GM18868 (cell line): ENCODE measurements around the gene OR7G3.

Experiments
- ATAC-seq: cut with Tn5 transposase; IDR thresholded peaks from one replicate; pipeline ENCODE4 v1.9.1; 2021; ENCODE audit warnings: mild to moderate bottlenecking, moderate library complexity; ENCODE audit not compliant: unreplicated experiment

Gene OR7G3

GRCh38 chr19:9109959-9110358 is 16.8 kb downstream of the OR7G3 start:
- no peak for ATAC-seq

GRCh38 chr19:9107375-9107774 is 19.4 kb downstream of the OR7G3 start, which contains the start of gene OR7G2:
Gene OR7G2 (minus strand): TSS chr19:9107475. CDS start chr19:9103243, 4,232 bp downstream.
- ATAC-seq, result no peak

GRCh38 chr19:9086761-9087160 is 40.0 kb downstream of the OR7G3 start, which contains the start of gene OR1M1:
Gene OR1M1 (plus strand): TSS chr19:9087061. CDS start chr19:9093245, 6,184 bp downstream.
- no peak for ATAC-seq

- no peak for ATAC-seq
Observed at GRCh38 chr19:9078651-9079050, 48.1 kb downstream of the OR7G3 start.

GRCh38 chr19:9076901-9077300 is 49.8 kb downstream of the OR7G3 start:
- no peak for ATAC-seq
